ENCODE data around the gene OPRL1.
"Not testable (repeated sequence)": the region's sequence is repeated elsewhere in the genome, so short reads cannot be mapped to it uniquely, and the experiment has no call there.

Gene OPRL1

GRCh38 chr20:64109831-64110391 is 30.0 kb downstream of the OPRL1 start:
- no peak overlapping the region for H3K4me3 ChIP-seq (ENCODE audit: low read depth, low read length)
- no peak for DNase-seq (ENCODE audit: low read depth)

GRCh38 chr20:64110411-64111068 is 30.7 kb downstream of the OPRL1 start:
- no peak for DNase-seq (ENCODE audit: low read depth)
- H3K4me3 ChIP-seq (ENCODE audit: low read depth, low read length): no peak overlapping the region

GRCh38 chr20:64111841-64112641 is 32.2 kb downstream of the OPRL1 start:
- H3K4me3 ChIP-seq (ENCODE audit: low read depth, low read length): no peak overlapping the region
- no peak for DNase-seq (ENCODE audit: low read depth)

GRCh38 chr20:64112691-64113443 is 33.0 kb downstream of the OPRL1 start:
- no peak overlapping the region for H3K4me3 ChIP-seq (ENCODE audit: low read depth, low read length)
- no peak for DNase-seq (ENCODE audit: low read depth)

GRCh38 chr20:64113444-64113775 is 33.5 kb downstream of the OPRL1 start:
- no peak overlapping the region for H3K4me3 ChIP-seq (ENCODE audit: low read depth, low read length)
- DNase-seq (ENCODE audit: low read depth): no peak

GRCh38 chr20:64113796-64114355 is 34.0 kb downstream of the OPRL1 start:
- DNase-seq (ENCODE audit: low read depth): no peak

GRCh38 chr20:64114356-64114971 is 34.6 kb downstream of the OPRL1 start:
- H3K4me3 ChIP-seq (ENCODE audit: low read depth, low read length): no peak overlapping the region
- no peak for DNase-seq (ENCODE audit: low read depth)

More at GRCh38 chr20:64113796-64114355, 34.0 kb downstream of the OPRL1 start:
- H3K4me3 ChIP-seq (ENCODE audit: low read depth, low read length): no peak overlapping the region

GRCh38 chr20:64115171-64115911 is 35.5 kb downstream of the OPRL1 start:
- no peak overlapping the region for H3K4me3 ChIP-seq (ENCODE audit: low read depth, low read length)
- no peak for DNase-seq (ENCODE audit: low read depth)

- no peak overlapping the region for H3K4me3 ChIP-seq (ENCODE audit: low read depth, low read length)
- no peak for DNase-seq (ENCODE audit: low read depth)
Measured at GRCh38 chr20:64116016-64116415, 36.1 kb downstream of the OPRL1 start.

GRCh38 chr20:64116541-64117431 is 36.9 kb downstream of the OPRL1 start:
- H3K4me3 ChIP-seq (ENCODE audit: low read depth, low read length): no peak overlapping the region
- no peak for DNase-seq (ENCODE audit: low read depth)

- H3K4me3 ChIP-seq (ENCODE audit: low read depth, low read length); DNase-seq (ENCODE audit: low read depth): not testable (repeated sequence)
Measured at GRCh38 chr20:64117432-64117777, 37.5 kb downstream of the OPRL1 start.

GRCh38 chr20:64119301-64119680 is 39.4 kb downstream of the OPRL1 start:
- H3K4me3 ChIP-seq (ENCODE audit: low read depth, low read length): no peak overlapping the region
- no peak for DNase-seq (ENCODE audit: low read depth)

- H3K4me3 ChIP-seq (ENCODE audit: low read depth, low read length): peak overlapping the region; percentile 22
- DNase-seq (ENCODE audit: low read depth): no peak
Measured at GRCh38 chr20:64119681-64120341, 39.9 kb downstream of the OPRL1 start.

- H3K4me3 ChIP-seq (ENCODE audit: low read depth, low read length): no peak overlapping the region
Measured at GRCh38 chr20:64121586-64121985, 41.7 kb downstream of the OPRL1 start.

GRCh38 chr20:64122927-64123326 is 43.0 kb downstream of the OPRL1 start:
- H3K4me3 ChIP-seq (ENCODE audit: low read depth, low read length): not testable (repeated sequence)

More at GRCh38 chr20:64121586-64121985, 41.7 kb downstream of the OPRL1 start:
- DNase-seq (ENCODE audit: low read depth): no peak

GRCh38 chr20:64123517-64123916 is 43.6 kb downstream of the OPRL1 start:
- not testable (repeated sequence) for DNase-seq (ENCODE audit: low read depth)

More at GRCh38 chr20:64122927-64123326, 43.0 kb downstream of the OPRL1 start:
- not testable (repeated sequence) for DNase-seq (ENCODE audit: low read depth)

GRCh38 chr20:64129146-64129782 is 49.4 kb downstream of the OPRL1 start:
- DNase-seq (ENCODE audit: low read depth): no peak
- H3K4me3 ChIP-seq (ENCODE audit: low read depth, low read length): no peak overlapping the region

More at GRCh38 chr20:64123517-64123916, 43.6 kb downstream of the OPRL1 start:
- not testable (repeated sequence) for H3K4me3 ChIP-seq (ENCODE audit: low read depth, low read length)

All from skeletal muscle cell (primary cell).